ENCODE data around the gene TULP1. TPM values are rescaled to one million over a fixed set of nuclear protein-coding genes. Genes with fewer than 3 reads are reported as not detected.

TULP1 gene
- total RNA-seq, 1 experiment from 2014 or later = not detected

DNA sequence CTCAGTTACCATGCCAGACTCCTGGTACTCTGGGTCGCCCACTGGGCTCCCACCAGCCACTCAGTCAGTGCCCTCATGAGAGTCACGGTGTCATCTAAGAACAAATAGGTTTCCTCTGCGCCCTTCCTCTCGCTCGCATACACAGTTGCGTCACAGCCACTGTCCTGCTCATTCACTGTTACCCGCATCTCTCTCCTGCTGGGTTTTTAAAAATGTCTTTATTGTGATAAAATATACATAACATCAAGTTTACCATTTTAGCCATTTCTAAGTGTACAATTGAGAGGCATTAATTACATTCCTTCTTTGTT, 19.8 kb downstream of the TULP1 start:
- POLR2A ChIA-PET (ENCODE audit: unreplicated experiment) = no interaction called here
- H3K27ac ChIP-seq = no peak overlapping the region

DNA sequence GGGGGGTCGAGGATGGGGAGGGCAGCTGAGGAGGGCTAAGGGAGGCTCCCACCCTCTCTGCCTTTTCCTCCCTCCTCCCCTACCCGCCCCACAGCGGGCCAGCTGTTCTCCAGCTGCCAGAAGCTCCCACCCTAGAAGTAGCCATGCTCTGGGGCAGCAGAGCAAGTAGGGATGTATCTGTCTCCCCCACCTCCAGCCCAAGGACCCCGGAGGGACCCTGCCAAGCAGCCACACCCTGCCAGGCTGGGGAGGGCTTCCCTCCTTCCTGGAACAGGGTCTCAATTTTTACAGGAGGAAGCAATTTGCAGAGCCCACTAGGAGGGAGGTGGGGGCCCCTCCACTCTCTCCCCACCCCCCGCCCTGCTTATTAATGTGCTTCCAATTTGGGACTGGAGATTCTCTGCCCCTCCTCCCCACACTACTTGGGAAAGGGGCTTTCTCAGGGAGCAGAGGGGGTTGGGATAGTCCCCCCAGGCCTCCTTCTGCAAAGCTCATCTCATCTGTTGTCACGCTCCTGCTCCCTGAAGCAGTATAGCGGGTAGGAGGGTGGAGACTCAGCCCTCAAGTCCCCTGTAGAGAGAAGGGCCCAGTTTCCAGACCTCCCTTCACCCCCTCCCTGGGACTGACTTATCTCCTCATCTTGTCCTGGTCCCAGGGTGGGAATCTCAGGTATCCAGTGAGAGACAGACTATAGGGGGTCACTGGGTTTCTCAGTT, 20.3 kb downstream of the TULP1 start:
- peaks cover 18% of the 10 kb centered on the region; the same call in 1 of the 2 replicates for H4K20me1 ChIP-seq (ENCODE audit: insufficient read depth)
- TF ChIP-seq, protein P1, sequence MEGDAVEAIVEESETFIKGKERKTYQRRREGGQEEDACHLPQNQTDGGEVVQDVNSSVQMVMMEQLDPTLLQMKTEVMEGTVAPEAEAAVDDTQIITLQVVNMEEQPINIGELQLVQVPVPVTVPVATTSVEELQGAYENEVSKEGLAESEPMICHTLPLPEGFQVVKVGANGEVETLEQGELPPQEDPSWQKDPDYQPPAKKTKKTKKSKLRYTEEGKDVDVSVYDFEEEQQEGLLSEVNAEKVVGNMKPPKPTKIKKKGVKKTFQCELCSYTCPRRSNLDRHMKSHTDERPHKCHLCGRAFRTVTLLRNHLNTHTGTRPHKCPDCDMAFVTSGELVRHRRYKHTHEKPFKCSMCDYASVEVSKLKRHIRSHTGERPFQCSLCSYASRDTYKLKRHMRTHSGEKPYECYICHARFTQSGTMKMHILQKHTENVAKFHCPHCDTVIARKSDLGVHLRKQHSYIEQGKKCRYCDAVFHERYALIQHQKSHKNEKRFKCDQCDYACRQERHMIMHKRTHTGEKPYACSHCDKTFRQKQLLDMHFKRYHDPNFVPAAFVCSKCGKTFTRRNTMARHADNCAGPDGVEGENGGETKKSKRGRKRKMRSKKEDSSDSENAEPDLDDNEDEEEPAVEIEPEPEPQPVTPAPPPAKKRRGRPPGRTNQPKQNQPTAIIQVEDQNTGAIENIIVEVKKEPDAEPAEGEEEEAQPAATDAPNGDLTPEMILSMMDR (conservative IDR thresholded peaks at IDR 0.05) = no peak
- no peak for TF ChIP-seq EZH2 (IDR thresholded peaks at IDR 0.05; ENCODE audit: low read depth)
- POLR2A ChIA-PET (ENCODE audit: unreplicated experiment) = no interaction called here
- no peak overlapping the region; the same call in 1 of the 2 replicates for H3K4me3 ChIP-seq
- H3F3A ChIP-seq (ENCODE audit: insufficient read depth, low read depth) = peaks cover 20% of the 10 kb centered on the region
- DNase-seq = no peak
- no TSS peak for BruUV-seq (replicated peaks)
- no peaks in the 10 kb centered on the region for H3K9me2 ChIP-seq (ENCODE audit: insufficient read depth)
- no peaks in the 10 kb centered on the region for H3K36me3 ChIP-seq (ENCODE audit: low read depth)
- H3K4me2 ChIP-seq = peak overlapping the region; percentile 64
- H3K27me3 ChIP-seq (ENCODE audit: insufficient read depth, low read depth) = no peaks in the 10 kb centered on the region
- peaks cover 52% of the 10 kb centered on the region for H3K4me1 ChIP-seq (replicated peaks; ENCODE audit: insufficient read depth)
- H2AFZ ChIP-seq = no peak overlapping the region
- no peak overlapping the region for H3K27ac ChIP-seq
- intact Hi-C loops (cut with micrococcal nuclease; ENCODE audit: unreplicated experiment) = no loop called here
- peaks cover 77% of the 10 kb centered on the region for H3K79me2 ChIP-seq (ENCODE audit: low read depth)
- CTCF ChIA-PET = interaction anchor here (0.6 kb wide), 1 partner anchor 1633 kb away, joined by 4 read pairs; no protein-coding TSS in a partner anchor
- no peaks in the 10 kb centered on the region for H3K9me3 ChIP-seq (ENCODE audit: insufficient read depth, low read depth)

More for the DNA sequence above, 19.8 kb downstream of the TULP1 start:
- H3K4me2 ChIP-seq = no peak overlapping the region
- H3K4me3 ChIP-seq = no peak overlapping the region
- H2AFZ ChIP-seq = no peak overlapping the region
- peaks cover 18% of the 10 kb centered on the region; the same call in 1 of the 2 replicates for H4K20me1 ChIP-seq (ENCODE audit: insufficient read depth)
- intact Hi-C loops (cut with micrococcal nuclease; ENCODE audit: unreplicated experiment) = no loop called here
- TF ChIP-seq, protein P1 (conservative IDR thresholded peaks at IDR 0.05) = no peak
- no peak for TF ChIP-seq EZH2 (IDR thresholded peaks at IDR 0.05; ENCODE audit: low read depth)
- H3K79me2 ChIP-seq (ENCODE audit: low read depth) = peaks cover 78% of the 10 kb centered on the region
- no peaks in the 10 kb centered on the region for H3K9me3 ChIP-seq (ENCODE audit: insufficient read depth, low read depth)
- no peak for DNase-seq
- CTCF ChIA-PET = no interaction called here
- H3K27me3 ChIP-seq (ENCODE audit: insufficient read depth, low read depth) = no peaks in the 10 kb centered on the region
- H3K4me1 ChIP-seq (replicated peaks; ENCODE audit: insufficient read depth) = peaks cover 48% of the 10 kb centered on the region
- no TSS peak for BruUV-seq (replicated peaks)
- H3F3A ChIP-seq (ENCODE audit: insufficient read depth, low read depth) = peaks cover 15% of the 10 kb centered on the region; the same call in 1 of the 2 replicates
- no peaks in the 10 kb centered on the region for H3K9me2 ChIP-seq (ENCODE audit: insufficient read depth)
- no peaks in the 10 kb centered on the region for H3K36me3 ChIP-seq (ENCODE audit: low read depth)

DNA sequence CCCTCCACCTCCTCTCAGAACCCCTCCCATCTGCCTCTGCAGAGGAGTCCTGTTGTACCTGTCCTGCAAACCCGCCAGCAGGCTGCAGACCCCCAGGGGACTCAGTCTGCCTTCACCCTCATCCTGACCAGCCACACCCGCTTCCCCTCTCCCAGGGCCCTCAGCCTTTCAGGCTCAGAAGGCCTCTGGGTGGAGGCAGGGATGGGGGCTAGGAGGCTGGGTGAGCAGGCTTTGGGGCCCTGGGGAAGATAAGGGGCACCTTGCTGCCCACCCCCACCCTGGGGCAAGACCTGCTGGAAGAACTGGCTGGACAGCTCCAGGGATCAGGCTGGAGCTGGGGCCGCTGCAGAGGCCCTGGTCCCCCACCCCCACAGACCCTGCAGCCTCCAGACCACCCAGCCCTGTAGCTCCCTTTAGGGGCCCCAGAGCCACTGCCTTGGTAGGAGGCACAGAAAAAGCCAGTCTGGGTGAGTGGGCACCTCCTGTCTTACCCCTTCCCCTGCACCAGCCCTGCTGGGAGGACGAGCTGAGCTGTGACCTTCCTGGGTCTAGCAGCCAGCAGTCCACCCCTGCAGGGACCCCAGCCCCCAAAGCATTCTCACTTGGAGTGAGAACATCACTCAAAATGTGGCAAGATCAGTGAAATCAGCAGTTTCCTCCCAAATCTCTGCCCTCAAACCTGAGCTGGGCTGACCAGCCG, 21.0 kb downstream of the TULP1 start:
- no TSS peak for BruUV-seq (replicated peaks)
- no peak for TF ChIP-seq EZH2 (IDR thresholded peaks at IDR 0.05; ENCODE audit: low read depth)
- TF ChIP-seq, protein P1 (conservative IDR thresholded peaks at IDR 0.05) = no peak
- Histone ChIP-seq H3K27ac (no peak overlapping the region), H3K9me2 (ENCODE audit: insufficient read depth) (no peaks in the 10 kb centered on the region), H3K4me3 (no peak overlapping the region; the same call in 1 of the 2 replicates), H3F3A (ENCODE audit: insufficient read depth, low read depth) (peaks cover 27% of the 10 kb centered on the region), H3K9me3 (ENCODE audit: insufficient read depth, low read depth) (no peaks in the 10 kb centered on the region), H2AFZ (no peak overlapping the region), H4K20me1 (ENCODE audit: insufficient read depth) (peaks cover 18% of the 10 kb centered on the region; the same call in 1 of the 2 replicates), H3K36me3 (ENCODE audit: low read depth) (no peaks in the 10 kb centered on the region), H3K4me2 (peak overlapping the region; percentile 64), H3K4me1 (replicated peaks; ENCODE audit: insufficient read depth) (peaks cover 59% of the 10 kb centered on the region), H3K27me3 (ENCODE audit: insufficient read depth, low read depth) (no peaks in the 10 kb centered on the region), H3K79me2 (ENCODE audit: low read depth) (peaks cover 83% of the 10 kb centered on the region)
- POLR2A ChIA-PET (ENCODE audit: unreplicated experiment) = no interaction called here
- intact Hi-C loops (cut with micrococcal nuclease; ENCODE audit: unreplicated experiment) = no loop called here
- CTCF ChIA-PET = interaction anchor here (0.6 kb wide), 2 partner anchors 507 to 1634 kb away, joined by 3 to 4 read pairs; no protein-coding TSS in a partner anchor
- DNase-seq = peak in 1 of 2 experiments; percentile 60

Data from PC-9 (cell line).